Activated CD8-positive, alpha-beta memory T cell treated with anti-CD3 and anti-CD28 coated beads for 36 hours (primary cell): Measurements from ENCODE around the gene CTAGE6. TPM values are rescaled to one million over a fixed set of nuclear protein-coding genes. Genes with fewer than 3 reads are reported as not detected.
"Not testable (repeated sequence)": the region's sequence is repeated elsewhere in the genome, so short reads cannot be mapped to it uniquely, and the experiment has no call there.

Source experiments
- CTCF ChIA-PET: fragments of 350-600 bp; sonication (Branson Sonifier 250); formaldehyde crosslinking; loops from one replicate; lab custom pipeline; 2021; ENCODE audit warnings: antibody characterized with exemption; lab: Charles Lee
- POLR2A ChIA-PET: fragments of 350-600 bp; sonication (Branson Sonifier 250); formaldehyde crosslinking; loops from one replicate; lab custom pipeline; 2021; ENCODE audit warnings: antibody characterized with exemption; lab: Charles Lee
- total RNA-seq, 2 experiments: library from RNA; stranded (reverse); gene quantifications; one replicate each; pipeline ENCODE4 v1.2.3, GENCODE V29; 2021

CTAGE6 gene
- total RNA-seq, result under 1 TPM; 0.36 to 0.52 TPM

DNA sequence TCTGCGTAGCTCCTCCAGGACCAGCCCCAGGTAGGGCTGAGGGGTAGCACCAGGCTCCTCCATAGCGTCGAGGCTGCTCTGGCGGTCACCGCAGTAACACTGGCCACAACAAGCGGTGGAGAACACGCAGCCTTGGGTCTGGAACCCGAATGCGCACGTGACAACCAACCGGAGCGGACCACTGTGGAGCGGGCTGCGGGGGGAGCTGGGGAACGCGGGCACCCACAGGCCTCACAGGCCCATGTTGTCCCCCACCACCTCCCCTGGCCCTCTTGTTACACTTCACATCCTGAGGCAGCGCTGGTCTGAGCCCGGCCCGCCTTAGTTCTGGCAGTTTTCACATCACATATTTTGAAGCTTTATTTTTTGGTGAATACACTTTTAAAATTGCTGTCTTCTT is at the start of gene CTAGE6:
Gene CTAGE6, minus strand, starts transcription at position 101 of the 400 bp plus-strand sequence. Its CDS starts 38 bp downstream, at position 63.
- POLR2A ChIA-PET, CTCF ChIA-PET: not testable (repeated sequence)

DNA sequence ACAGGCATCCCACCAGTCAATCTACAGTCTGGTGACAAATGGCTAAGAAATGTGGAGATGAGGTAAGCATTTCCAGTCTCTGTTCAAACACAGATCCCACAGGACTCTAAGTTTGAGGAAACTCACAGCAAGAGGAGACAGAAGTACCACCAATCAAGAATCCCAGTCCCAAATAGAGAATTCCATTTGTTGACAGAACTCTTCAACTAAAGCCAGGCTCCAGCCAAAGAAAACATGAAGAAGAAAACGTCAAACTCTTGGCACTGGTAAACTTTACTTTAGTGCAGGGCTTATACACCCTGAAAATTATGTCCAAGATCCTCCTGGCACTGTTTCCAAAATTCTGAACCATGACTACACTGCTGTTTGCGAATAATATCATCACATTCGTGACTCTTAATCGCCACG is 49.2 kb upstream of the CTAGE6 start:
- POLR2A ChIA-PET, CTCF ChIA-PET: not testable (repeated sequence)

- POLR2A ChIA-PET, CTCF ChIA-PET: not testable (repeated sequence)
These were observed 40.4 kb upstream of the CTAGE6 start for GRCh38 chr7:143797896-143798290.

DNA sequence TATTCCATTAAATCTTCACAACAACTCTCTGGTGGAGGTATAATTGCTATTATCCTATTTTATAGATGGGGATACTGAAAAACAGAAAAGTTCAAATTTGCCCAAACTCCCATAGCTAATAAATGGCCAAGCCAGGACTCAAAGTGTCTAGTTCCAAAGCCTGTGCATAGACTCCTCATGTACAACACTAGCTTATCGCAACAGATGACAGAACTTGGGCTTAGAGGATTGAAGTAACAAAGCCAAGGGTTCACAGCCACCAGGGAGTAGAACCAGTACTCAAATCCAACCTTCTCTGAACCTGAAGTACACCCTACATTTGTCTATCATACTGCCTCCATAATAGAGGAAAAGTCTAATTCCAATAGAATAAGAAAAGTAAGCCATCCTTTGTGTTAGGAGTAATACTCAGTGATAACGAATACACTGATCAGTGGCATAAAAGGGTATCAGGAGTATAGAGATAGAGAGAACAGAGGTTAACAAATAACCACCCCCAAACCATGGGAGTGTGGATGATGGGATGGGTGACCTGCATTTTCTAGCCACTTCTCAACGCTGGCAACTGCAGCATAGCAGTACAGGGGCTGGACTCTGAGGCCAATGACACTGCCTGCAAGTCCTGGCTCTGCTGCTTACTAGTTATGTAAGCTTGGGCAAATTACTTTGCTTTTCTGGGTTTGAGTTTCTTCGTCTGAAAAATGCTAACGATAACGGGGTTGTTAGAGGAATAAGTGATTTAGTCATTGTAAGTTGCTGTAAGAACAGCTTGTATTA is 39.8 kb upstream of the CTAGE6 start:
- CTCF ChIA-PET, POLR2A ChIA-PET: not testable (repeated sequence)

DNA sequence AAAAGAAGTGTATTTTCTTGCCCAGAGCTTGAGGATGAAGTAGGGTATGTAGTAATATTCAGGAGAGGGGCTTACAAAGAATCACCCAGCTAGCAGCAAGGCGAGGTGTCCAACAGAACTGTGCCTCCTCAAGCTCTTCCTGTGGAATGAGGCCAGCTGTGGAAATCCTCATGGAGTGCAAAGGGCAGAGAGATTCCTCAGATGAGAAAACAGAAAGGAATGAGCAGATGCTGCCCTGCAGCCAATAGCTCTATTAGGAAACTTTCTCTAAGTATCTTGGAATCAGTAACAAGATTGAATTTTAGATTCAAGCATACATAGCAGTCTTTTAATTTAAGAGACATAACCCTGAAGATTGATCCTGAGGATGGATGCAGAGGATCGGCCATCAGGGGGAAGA is 38.2 kb upstream of the CTAGE6 start:
- POLR2A ChIA-PET, CTCF ChIA-PET: not testable (repeated sequence)

GRCh38 chr7:143792633-143793032 is 35.1 kb upstream of the CTAGE6 start:
- CTCF ChIA-PET, POLR2A ChIA-PET: not testable (repeated sequence)

GRCh38 chr7:143785415-143786182 is 28.1 kb upstream of the CTAGE6 start:
- POLR2A ChIA-PET, CTCF ChIA-PET: not testable (repeated sequence)

DNA sequence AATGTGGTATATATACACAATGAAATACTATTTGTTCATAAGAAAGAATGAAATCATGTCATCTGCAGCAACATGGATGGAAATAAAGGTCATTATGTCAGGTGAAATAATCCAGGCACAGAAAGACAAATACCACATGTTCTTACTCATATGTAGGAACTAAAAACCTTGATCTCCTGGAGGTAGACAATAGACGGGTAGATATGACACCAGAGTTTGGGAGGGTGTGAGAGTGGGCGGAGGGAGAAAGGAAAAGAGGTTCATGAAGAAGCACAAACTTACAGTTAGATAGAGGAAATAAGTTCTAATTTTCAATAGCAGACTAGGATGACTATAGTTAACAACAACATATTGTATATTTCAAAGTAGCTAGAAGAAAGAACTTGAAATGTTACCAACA is 22.1 kb upstream of the CTAGE6 start:
- POLR2A ChIA-PET, CTCF ChIA-PET: not testable (repeated sequence)

- POLR2A ChIA-PET, CTCF ChIA-PET: not testable (repeated sequence)
These were observed 15.4 kb upstream of the CTAGE6 start for GRCh38 chr7:143772738-143773468.

- POLR2A ChIA-PET, CTCF ChIA-PET: not testable (repeated sequence)
These were observed 10.0 kb upstream of the CTAGE6 start for GRCh38 chr7:143767531-143767930.

GRCh38 chr7:143765678-143766077 is 8.2 kb upstream of the CTAGE6 start:
- POLR2A ChIA-PET, CTCF ChIA-PET: not testable (repeated sequence)

DNA sequence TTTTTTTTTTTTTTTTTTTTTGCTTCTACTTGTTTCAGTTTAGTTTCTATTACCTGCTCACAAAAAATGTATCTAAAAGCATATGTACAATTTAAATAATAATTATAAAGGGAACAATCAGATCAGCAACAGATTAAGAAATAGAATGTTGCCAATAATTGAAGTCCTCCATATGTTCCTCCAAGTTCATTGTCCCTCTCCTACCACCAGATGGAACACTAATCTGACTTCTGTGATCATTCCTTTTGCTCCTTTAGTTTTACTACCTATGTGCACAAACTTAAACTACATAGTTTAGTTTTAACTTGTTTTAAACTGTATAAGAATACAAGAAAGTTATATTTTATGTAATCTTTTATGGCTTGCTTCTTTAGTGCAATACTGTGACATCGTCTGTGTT is 5.6 kb upstream of the CTAGE6 start:
- CTCF ChIA-PET, POLR2A ChIA-PET: not testable (repeated sequence)

- POLR2A ChIA-PET, CTCF ChIA-PET: not testable (repeated sequence)
These were observed 12.2 kb downstream of the CTAGE6 start for GRCh38 chr7:143745340-143745739.

DNA sequence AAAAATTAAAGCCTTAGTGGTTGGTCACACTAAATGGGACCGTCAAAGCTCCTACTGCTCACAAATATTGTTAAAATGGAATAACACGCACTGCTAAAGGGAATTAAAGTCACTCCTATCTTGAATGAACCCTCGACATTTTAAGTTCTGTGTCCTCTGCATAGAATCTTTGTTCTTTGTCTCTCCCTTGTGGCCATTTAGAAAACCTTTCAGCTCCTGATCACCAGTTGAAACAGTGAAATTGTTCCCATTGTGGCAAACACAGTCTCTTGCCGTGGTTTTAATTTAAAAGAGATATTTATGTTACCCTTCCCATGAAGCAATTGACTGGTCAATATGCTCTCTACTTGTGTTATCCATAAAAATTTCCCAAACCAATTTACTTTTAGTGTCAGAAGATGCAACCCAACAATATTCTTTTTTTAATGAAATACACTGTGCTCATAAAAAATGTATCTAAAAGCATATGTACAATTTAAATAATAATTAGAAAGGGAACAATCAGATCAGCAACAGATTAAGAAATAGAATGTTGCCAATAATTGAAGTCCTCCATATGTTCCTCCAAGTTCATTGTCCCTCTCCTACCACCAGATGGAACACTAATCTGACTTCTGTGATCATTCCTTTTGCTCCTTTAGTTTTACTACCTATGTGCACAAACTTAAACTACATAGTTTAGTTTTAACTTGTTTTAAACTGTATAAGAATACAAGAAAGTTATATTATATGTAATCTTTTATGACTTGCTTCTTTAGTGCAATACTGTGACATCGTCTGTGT is 20.3 kb downstream of the CTAGE6 start:
- CTCF ChIA-PET, result interaction anchor here (1.9 kb wide), 2 partner anchors 9 to 391 kb away, joined by 5 read pairs; no protein-coding TSS in a partner anchor
- POLR2A ChIA-PET, result not testable (repeated sequence)

- CTCF ChIA-PET, result interaction anchor here (0.6 to 1.9 kb wide), 3 partner anchors 8 to 392 kb away, joined by 5 read pairs; no protein-coding TSS in a partner anchor
- POLR2A ChIA-PET, result no interaction called here
These were observed 21.5 kb downstream of the CTAGE6 start for GRCh38 chr7:143735962-143736361.

DNA sequence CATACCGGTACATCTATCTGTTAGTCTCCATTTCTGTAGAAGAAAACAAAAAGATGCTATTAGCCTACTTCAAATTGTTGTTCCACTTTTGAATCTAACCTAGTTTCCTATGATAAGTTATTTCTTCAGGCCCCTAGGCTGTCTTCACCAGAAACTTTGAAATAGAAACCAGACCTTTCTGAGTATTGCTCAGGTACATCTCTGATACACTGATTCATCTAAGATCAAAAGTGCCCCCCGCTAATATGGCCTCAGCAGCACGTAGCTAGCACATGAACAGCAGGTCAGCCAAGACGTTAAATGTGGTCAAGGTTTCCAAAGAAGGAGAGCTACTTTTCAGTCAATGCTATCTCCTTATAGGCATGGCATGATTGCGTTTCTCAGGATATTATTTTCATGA is 23.6 kb downstream of the CTAGE6 start:
- ChIA-PET POLR2A (no interaction called here), CTCF (no interaction called here)

DNA sequence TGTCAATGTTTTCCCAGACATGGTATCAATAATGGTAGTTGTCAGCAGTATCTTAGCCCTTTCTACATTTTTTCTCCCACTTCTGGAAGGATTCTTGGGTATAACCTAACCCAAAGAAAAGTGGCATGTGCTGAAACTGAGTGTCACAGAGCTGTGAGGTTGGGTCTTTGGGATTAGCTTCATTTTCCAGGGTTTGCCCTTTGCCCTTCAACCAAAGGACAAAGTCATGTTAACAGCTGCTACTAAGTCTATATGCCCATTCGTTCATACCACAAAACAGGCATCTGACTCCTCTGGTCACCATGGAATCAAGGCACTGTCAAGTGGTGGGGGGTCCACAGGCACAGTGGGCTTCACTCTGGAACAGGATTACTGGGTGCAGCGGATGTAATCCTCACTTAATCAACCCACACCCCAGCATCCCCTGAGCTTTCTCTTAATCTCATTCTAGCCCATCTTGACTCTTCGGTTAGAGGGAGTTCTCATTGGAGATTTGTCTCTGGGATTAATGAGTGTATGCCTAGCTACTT is 29.1 kb downstream of the CTAGE6 start:
- POLR2A ChIA-PET, result no interaction called here
- CTCF ChIA-PET, result interaction anchor here (1.6 kb wide), 1 partner anchor 8 kb away, joined by 5 read pairs; no protein-coding TSS in a partner anchor

DNA sequence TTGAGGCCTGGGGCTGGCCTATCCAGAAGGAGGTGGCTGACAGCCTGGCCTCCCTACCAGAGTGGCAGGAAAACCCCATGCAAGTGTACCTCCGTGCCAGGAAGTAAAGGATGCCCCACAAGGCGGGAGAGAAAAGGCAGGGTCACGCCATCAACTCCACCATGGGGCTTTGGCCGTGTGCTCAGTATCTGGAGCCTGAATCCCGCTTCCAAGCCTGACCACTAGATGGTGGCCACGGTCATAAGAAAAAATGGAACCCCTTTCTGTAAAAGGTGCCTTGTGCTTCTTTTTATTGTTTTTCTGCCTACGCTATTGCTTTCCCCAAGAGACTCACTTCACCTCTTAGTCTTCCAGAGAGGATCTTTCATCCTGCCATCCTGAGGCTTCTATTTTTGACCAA is 29.9 kb downstream of the CTAGE6 start:
- CTCF ChIA-PET, result interaction anchor here (1.6 kb wide), 1 partner anchor 9 kb away, joined by 5 read pairs; no protein-coding TSS in a partner anchor
- POLR2A ChIA-PET, result not testable (repeated sequence)

- POLR2A ChIA-PET, CTCF ChIA-PET: not testable (repeated sequence)
These were observed 31.4 kb downstream of the CTAGE6 start for GRCh38 chr7:143726143-143726542.
